Heart left ventricle (tissue), 16 donors: ENCODE results near the gene FBXO17. TPM values are rescaled to one million over a fixed set of nuclear protein-coding genes. Genes with fewer than 3 reads are reported as not detected.

ENCODE experiments used
- ATAC-seq, 4 donors: fragments of 200-7000 bp; cut with Tn5 transposase; one replicate each; pipeline ENCODE4 v1.9.1; 2020 to 2022; ENCODE audit warnings: moderate library complexity in 4 of 4, mild to moderate bottlenecking in 3 of 4, moderate number of reproducible peaks in 1 of 4
- DNase-seq, 5 donors: peaks; one replicate each; pipeline ENCODE4 v3.0.0-alpha.2; 2020
- H3K27ac ChIP-seq, 12 donors: fragments of 200-600 bp; sonication (generic) in 4 of 12; one replicate each; pipeline versions ENCODE4 v1.5.0 to v1.8.0; 2016 to 2022; ENCODE audit warnings: mild to moderate bottlenecking in 2 of 12
- H3K27me3 ChIP-seq, 9 donors: fragments of 200-600 bp; sonication (generic) in 2 of 9; one replicate each; pipeline versions ENCODE4 v1.5.1 to v1.8.0; 2016 to 2022; ENCODE audit warnings: mild to moderate bottlenecking in 3 of 9
- H3K36me3 ChIP-seq, 9 donors: fragments of 200-600 bp; sonication (generic) in 2 of 9; one replicate each; pipeline versions ENCODE4 v1.5.0 to v1.8.0; 2018 to 2022; ENCODE audit warnings: mild to moderate bottlenecking in 2 of 9
- H3K4me1 ChIP-seq, 12 donors: fragments of 200-600 bp; sonication (generic) in 4 of 12; one replicate each; pipeline versions ENCODE4 v1.5.0 to v1.8.0; 2016 to 2022; ENCODE audit warnings: mild to moderate bottlenecking in 3 of 12
- H3K4me3 ChIP-seq, 12 donors: fragments of 200-600 bp; sonication (generic) in 4 of 12; one replicate each; pipeline versions ENCODE4 v1.5.0 to v1.8.0; 2017 to 2022; ENCODE audit warnings: mild to moderate bottlenecking in 9 of 12, moderate library complexity in 4 of 12
- H3K9me3 ChIP-seq, 12 donors: fragments of 200-600 bp; sonication (generic) in 4 of 12; one replicate each; pipeline versions ENCODE4 v1.5.0 to v1.8.0; 2016 to 2022; ENCODE audit warnings: mild to moderate bottlenecking in 1 of 12
- POLR2A ChIP-seq, 2 donors: fragments of 450-650 bp; IDR thresholded peaks; one replicate each; pipeline ENCODE4 v1.6.1; 2017; ENCODE audit warnings: antibody characterized with exemption in 2 of 2, mild to moderate bottlenecking in 2 of 2, moderate library complexity in 2 of 2
- WGBS, 4 donors: extraction: QIAGEN DNeasy Blood & Tissue Kit in 2 of 4; methylation state at CpG; one replicate each; pipeline versions ENCODE4 v1.1.5 to v1.1.7; 2013 to 2018; 5-methylcytosine and 5-hydroxymethylcytosine counted together
- intact Hi-C, 10 donors: fragments of 100-400 bp; cut with DNase I; formaldehyde crosslinking; loops; one replicate each; pipeline versions ENCODE4 v1.11.1 to v1.14.2; 2022
- polyA plus RNA-seq, 2 donors: library from polyadenylated mRNA; stranded (reverse); fragments of 200-250 nt; gene quantifications; one replicate each; pipeline ENCODE4 v1.2.3, GENCODE V29; 2013
- total RNA-seq, 9 donors: library from RNA; depleted of rRNA in 2 of 9; stranded (reverse); fragments of >200 nt in 2 of 9; fragmentation: NEBNext Ultra II Directional in 3 of 9; extraction: Animal tissue kit (Norgen Biotek cat#: 25700) in 3 of 9; gene quantifications; one replicate each; pipeline versions ENCODE4 v1.1.0 to v1.2.4, GENCODE V29; 2016 to 2023
- TF ChIP-seq, protein P1 (sequence below), 12 donors: fragments of 200-600 bp; sonication (generic) in 4 of 12; IDR thresholded peaks; one replicate each; pipeline versions ENCODE4 v1.5.0 to v1.8.0; 2018 to 2022; ENCODE audit warnings: antibody characterized with exemption in 12 of 12, mild to moderate bottlenecking in 5 of 12
- donor health status: ischemic (EF 13 %, LVEDD 7.1; RV severe dilation, severe dysfunction).
- donor health status: healthy with polysubstance abuse.
- donor health status: DM: no; HTN: yes; CAD: no.
- donor health status: DM: no; HTN: no; CAD: no.
- donor health status: ischemic (EF 25% LVEDD 6.9; RV normal size, moderate dysfunction).
- donor health status: ischemic (EF 25% LVEDD 5.7; RV mildly dilated, moderate dysfunction).
- donor health status: healthy.
- donor health status: DM: yes; HTN: yes; CAD: no.
- donor health status: ischemic (EF 35%, LVEDD 5.7; RV mildly dilated, moderate dysfunction).
- donor health status: nonischemic (EF 11% LVEDD 7.7; RV severe dilation, severe dysfunction).
- donor health status: DM: yes; HTN: yes; CAD: no.
- donor health status: PGD.
- donor health status: ischemic (EF 29% LVEDD 5.4; RV normal size, mild dysfunction).
- donor health status: nonischemic (EF 23%, LVEDD 6.1; RV moderate dilation, normal function).

Gene FBXO17
- total and polyA plus RNA-seq, 11 donors, result 1.2 to 4.9 (median 2.4) TPM

DNA sequence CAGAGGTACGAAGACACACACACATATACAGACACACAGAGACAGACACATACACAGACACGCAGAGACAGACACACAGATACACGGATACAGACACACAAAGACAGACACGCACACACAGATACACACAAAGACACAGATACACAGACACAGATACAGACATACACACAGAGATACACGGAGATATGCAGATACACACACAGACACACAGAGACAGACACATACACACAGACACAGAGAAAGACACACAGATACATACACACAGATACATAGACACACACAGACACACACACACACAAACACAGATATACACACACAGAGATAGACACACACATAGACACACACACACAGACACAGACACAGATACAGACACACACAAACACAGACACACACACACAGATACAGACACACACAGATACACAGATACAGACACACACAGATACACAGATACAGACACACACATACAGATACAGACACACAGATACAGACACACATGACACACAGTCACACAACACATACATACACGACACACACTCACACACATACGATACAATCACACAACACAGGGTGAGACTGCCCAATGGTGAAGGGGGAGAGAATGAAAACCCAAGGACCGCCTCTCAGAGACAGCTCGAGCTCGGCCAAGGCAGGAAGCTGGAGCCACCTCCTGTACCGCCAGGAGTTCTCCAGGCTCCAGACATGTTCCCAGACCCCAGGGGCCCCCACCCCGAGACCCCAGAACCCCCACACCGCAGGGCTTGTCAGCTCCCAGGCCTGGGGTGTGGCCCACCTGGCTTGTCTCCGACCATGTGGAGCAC, 54.7 kb downstream of the FBXO17 start:
- Histone ChIP-seq H3K4me1 (no peaks in the 10 kb centered on the region), H3K4me3 (no peak overlapping the region), H3K36me3 (peaks cover 0 to 39% (median 29%) of the 10 kb centered on the region in 9 donors), H3K27me3 (no peaks in the 10 kb centered on the region), H3K9me3 (no peaks in the 10 kb centered on the region), H3K27ac (no peak overlapping the region)
- no peak for ATAC-seq
- WGBS, 4 donors, result 67 to 76% (median 74%) methylated on average over 14 of the region's 14 CpGs
- TF ChIP-seq, protein P1, sequence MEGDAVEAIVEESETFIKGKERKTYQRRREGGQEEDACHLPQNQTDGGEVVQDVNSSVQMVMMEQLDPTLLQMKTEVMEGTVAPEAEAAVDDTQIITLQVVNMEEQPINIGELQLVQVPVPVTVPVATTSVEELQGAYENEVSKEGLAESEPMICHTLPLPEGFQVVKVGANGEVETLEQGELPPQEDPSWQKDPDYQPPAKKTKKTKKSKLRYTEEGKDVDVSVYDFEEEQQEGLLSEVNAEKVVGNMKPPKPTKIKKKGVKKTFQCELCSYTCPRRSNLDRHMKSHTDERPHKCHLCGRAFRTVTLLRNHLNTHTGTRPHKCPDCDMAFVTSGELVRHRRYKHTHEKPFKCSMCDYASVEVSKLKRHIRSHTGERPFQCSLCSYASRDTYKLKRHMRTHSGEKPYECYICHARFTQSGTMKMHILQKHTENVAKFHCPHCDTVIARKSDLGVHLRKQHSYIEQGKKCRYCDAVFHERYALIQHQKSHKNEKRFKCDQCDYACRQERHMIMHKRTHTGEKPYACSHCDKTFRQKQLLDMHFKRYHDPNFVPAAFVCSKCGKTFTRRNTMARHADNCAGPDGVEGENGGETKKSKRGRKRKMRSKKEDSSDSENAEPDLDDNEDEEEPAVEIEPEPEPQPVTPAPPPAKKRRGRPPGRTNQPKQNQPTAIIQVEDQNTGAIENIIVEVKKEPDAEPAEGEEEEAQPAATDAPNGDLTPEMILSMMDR (IDR thresholded peaks at IDR 0.05), result no peak
- no peak for TF ChIP-seq POLR2A (IDR thresholded peaks at IDR 0.05)
- intact Hi-C loops, result loop anchor here in 4 of 10 donors (10.0 kb wide), 6 partner anchors 86 to 526 kb away; partner anchors contain the start of genes ECH1 (in 1 of the 4) and FAM98C (in 1 of the 4)
- no peak for DNase-seq

DNA sequence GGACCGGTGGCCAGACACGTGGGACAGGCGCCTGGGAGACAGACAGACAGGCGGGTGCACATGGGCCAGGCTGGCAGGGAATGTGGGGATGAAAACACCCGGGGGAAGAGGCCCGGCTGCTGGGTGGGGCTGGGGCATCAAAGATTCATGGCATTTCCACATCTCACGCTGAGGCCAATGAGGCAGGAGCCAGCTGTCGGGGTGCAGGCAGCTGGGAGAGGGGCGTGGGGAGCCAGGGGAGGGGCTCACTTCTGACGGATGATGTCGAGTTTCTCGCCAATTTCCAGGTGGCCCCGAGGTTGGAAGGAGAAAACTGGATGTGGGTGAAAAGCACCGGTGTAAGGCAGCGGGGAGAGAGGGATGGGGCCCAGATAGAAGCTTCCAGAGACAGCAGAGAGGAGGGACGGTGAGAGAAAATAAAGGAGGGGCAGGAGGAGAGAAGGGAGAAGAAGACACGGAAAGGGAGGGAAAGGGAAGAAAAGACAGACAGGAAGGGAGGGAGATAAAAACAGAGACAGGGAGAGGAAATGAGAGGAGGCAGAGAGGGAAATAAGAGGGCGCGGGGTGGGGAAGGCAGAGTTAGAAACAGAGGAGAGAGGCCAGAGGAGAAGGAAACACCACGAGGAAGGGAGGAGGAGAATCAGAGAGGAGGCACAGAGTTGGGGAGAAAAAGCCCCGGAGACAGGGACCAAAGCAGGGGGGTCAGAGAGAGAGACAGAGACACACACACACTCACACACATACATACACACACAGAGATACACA, 55.5 kb downstream of the FBXO17 start:
- H3K9me3 ChIP-seq, result no peaks in the 10 kb centered on the region
- H3K27ac ChIP-seq, result no peak overlapping the region
- peak in 1 of 5 donors; percentile 24 for DNase-seq
- peaks cover 0 to 31% (median 21%) of the 10 kb centered on the region in 9 donors for H3K36me3 ChIP-seq
- H3K4me3 ChIP-seq, result no peak overlapping the region
- intact Hi-C loops, result loop anchor here in 4 of 10 donors (10.0 kb wide), 6 partner anchors 85 to 525 kb away; partner anchors contain the start of genes ECH1 (in 1 of the 4) and FAM98C (in 1 of the 4)
- no peaks in the 10 kb centered on the region for H3K4me1 ChIP-seq
- no peak for ATAC-seq
- 60 to 73% (median 69%) methylated on average over 19 to 21 of the region's 21 CpGs for whole genome bisulfite sequencing, 4 donors
- TF ChIP-seq POLR2A (IDR thresholded peaks at IDR 0.05), result no peak
- TF ChIP-seq, protein P1 (IDR thresholded peaks at IDR 0.05), result no peak
- no peaks in the 10 kb centered on the region for H3K27me3 ChIP-seq

DNA sequence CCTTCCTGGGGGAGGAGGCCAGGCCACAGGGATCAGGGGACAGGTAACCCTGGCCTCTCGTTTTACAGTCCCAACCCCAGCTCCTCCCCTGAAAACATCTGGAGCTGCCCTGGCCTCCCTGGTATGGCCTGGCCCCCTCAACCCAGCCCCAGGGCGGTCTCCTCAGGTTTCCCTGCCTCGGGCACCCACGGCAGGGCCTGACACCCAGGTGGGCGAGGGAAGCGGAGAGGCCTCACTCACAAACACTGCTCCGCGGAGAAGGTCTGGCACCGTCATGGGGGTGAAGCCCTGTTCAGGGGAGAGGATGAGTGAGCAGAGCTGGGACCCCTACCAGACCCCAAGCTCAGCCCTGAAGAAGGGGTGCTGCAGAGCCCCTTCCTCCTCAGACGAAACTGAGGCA, 57.0 kb downstream of the FBXO17 start:
- no peaks in the 10 kb centered on the region for H3K9me3 ChIP-seq

More for the DNA sequence above, 57.0 kb downstream of the FBXO17 start:
- ATAC-seq (no peak), DNase-seq (peak in 1 of 5 donors; percentile 14)
- Histone ChIP-seq H3K4me3 (no peak overlapping the region), H3K27me3 (no peaks in the 10 kb centered on the region), H3K4me1 (no peaks in the 10 kb centered on the region), H3K36me3 (peaks cover 0 to 17% (median 8%) of the 10 kb centered on the region in 9 donors), H3K27ac (no peak overlapping the region)
- WGBS, 4 donors, result 81 to 94% (median 92%) methylated on average over 6 to 10 of the region's 10 CpGs
- intact Hi-C loops, result no loop called here
- TF ChIP-seq, protein P1 (IDR thresholded peaks at IDR 0.05), result no peak
- TF ChIP-seq POLR2A (IDR thresholded peaks at IDR 0.05), result no peak
